ENCODE results near the gene NUP43.
"Not testable (repeated sequence)": the region's sequence is repeated elsewhere in the genome, so short reads cannot be mapped to it uniquely, and the experiment has no call there.

Gene NUP43

DNA sequence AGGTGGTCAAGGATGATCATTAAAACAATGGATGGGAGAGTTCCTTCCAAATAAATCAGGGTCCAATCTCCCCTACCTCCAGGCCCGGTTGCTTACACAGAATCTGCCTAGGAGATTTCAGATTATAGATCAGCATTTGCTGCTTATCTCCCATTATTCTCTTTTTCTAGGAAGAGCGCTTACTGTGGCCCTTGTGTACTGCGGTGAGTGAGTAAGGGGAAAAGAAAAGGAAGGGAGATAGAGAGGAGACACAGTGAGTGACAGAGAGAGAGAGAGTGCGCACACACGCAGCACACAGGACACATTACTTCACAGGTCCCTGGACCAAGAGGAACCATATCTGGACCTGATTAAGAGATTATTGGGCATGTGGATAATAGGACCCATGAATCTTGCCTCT lies 34.6 kb downstream of the NUP43 start:
- Histone ChIP-seq H4K20me1 (peaks cover 100% of the 10 kb centered on the region), H3K27me3 (no peaks in the 10 kb centered on the region), H3K4me1 (peaks cover 46% of the 10 kb centered on the region), H3K9ac (no peak overlapping the region), H3K4me3 (no peak overlapping the region), H3K27ac (no peak overlapping the region), H3K36me3 (peaks cover 30% of the 10 kb centered on the region), H3K9me3 (no peaks in the 10 kb centered on the region), H3K4me2 (no peak overlapping the region)
- TF ChIP-seq Cebpa-rat (IDR thresholded peaks at IDR 0.05) = no peak

DNA sequence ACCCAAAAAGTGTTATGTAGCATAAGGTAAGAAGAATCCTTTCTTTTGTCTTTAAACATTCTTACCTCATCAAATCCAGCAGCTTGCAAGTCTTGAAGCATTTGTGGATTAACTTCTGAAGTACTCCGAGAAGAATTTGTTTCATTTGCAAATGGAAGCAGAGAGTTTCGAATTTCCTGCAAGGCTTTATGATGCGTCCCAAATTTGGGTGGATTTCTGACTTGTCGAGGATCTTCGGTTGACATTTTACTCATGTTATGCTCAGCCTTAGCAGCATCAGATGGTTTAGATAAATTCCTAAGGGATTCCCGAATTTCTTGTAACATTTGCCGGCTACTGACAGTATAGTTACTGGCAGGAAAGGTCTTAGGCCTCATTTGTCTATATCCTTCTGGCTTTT lies 44.6 kb downstream of the NUP43 start:
- Histone ChIP-seq H3K4me1 (no peaks in the 10 kb centered on the region), H3K27ac (no peak overlapping the region), H4K20me1 (peaks cover 97% of the 10 kb centered on the region), H3K9ac (no peak overlapping the region), H3K4me3 (no peak overlapping the region), H3K9me3 (no peaks in the 10 kb centered on the region), H3K4me2 (no peak overlapping the region), H3K36me3 (peaks cover 63% of the 10 kb centered on the region), H3K27me3 (no peaks in the 10 kb centered on the region)
- TF ChIP-seq Cebpa-rat (IDR thresholded peaks at IDR 0.05) = no peak

DNA sequence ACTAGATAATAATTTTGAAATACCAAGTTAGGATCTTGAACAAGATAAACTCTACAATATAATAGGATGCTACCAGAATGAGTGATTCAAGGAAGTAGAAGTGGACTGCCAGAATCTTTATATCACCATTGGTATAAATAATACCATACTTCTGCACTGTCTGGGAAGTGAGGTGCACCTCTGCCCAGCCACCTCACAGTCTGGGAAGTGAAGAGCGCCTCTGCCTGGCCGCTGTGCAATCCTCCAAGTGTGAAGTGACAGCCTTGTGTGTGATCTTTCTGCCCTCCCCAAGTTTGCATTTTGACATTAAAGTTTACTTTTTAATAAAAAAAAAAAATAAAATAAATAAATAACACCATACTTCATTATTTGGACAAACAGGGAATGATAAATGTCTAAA lies 47.2 kb downstream of the NUP43 start:
- Histone ChIP-seq H3K9ac (no peak overlapping the region), H4K20me1 (peaks cover 97% of the 10 kb centered on the region), H3K36me3 (peaks cover 80% of the 10 kb centered on the region), H3K9me3 (no peaks in the 10 kb centered on the region), H3K27me3 (no peaks in the 10 kb centered on the region), H3K4me1 (no peaks in the 10 kb centered on the region), H3K27ac (no peak overlapping the region), H3K4me2 (no peak overlapping the region), H3K4me3 (no peak overlapping the region)
- no peak for TF ChIP-seq Cebpa-rat (IDR thresholded peaks at IDR 0.05)

DNA sequence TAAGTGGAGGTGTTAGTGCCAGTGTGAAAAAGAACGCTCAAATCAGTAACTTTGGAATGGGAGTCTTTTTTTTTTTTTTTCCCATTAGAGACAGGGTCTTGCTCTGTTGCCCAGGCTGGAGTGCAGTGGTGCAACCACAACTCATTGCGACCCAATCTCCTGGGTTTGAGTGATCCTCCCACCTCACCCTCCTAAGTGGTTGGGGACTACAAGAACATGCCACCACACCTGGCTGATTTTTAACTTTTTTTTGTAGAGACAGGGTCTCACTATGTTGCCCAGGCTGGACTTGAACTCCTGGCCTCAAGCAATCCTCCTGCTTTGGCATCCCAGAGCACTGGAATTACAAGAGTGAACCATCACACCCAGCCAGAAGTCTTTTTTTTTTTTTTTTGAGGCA lies 48.2 kb downstream of the NUP43 start:
- Histone ChIP-seq H3K9me3 (no peaks in the 10 kb centered on the region), H3K4me1 (no peaks in the 10 kb centered on the region), H3K9ac (no peak overlapping the region), H3K4me3 (no peak overlapping the region), H4K20me1 (peaks cover 97% of the 10 kb centered on the region), H3K4me2 (no peak overlapping the region), H3K27ac (no peak overlapping the region), H3K36me3 (peaks cover 81% of the 10 kb centered on the region), H3K27me3 (no peaks in the 10 kb centered on the region)
- no peak for TF ChIP-seq Cebpa-rat (IDR thresholded peaks at IDR 0.05)

DNA sequence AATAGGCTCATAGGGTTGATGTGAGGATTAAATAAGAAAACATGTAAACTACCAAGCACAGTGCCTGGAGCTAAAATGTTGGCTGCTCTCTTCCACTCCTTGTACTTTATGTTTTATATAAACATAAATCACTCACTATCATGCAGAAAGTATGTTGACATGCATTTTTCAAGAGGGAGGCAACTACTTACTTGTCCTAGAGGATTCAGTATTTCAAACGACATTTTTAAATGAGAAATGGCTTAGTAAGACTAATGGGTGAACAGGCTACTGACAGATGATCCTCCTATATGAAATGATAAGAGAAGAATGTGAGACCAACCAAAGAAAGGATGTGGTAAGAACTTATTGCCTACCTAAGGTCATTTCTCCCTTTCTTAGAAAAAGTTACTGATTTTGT lies 49.4 kb downstream of the NUP43 start:
- no peaks in the 10 kb centered on the region for H3K4me1 ChIP-seq
- peaks cover 97% of the 10 kb centered on the region for H4K20me1 ChIP-seq
- TF ChIP-seq Cebpa-rat (IDR thresholded peaks at IDR 0.05) = no peak
- H3K9me3 ChIP-seq = no peaks in the 10 kb centered on the region
- no peak overlapping the region for H3K4me3 ChIP-seq
- no peak overlapping the region for H3K27ac ChIP-seq
- H3K9ac ChIP-seq = no peak overlapping the region
- H3K4me2 ChIP-seq = no peak overlapping the region
- peaks cover 83% of the 10 kb centered on the region for H3K36me3 ChIP-seq
- H3K27me3 ChIP-seq = no peaks in the 10 kb centered on the region

DNA sequence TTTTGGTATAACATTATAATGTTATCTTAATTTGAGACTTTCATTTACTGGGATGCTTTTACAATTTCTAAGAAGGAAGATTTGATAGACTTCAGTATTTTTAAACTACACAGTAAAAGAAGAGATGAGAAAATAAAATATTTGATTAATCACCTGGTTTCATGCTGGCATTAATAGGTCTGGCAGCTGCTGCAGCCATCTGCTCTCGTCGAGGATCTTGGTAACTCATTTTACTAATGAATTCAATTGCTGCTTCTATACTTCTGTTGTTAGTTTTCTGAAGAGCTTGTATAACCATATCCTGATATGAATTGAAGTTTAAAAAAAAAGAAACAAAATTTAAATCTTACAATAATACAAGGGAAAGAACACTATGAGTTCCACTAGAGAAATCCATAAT lies 51.4 kb downstream of the NUP43 start:
- Histone ChIP-seq H3K4me2 (no peak overlapping the region), H3K9me3 (no peaks in the 10 kb centered on the region), H4K20me1 (peaks cover 99% of the 10 kb centered on the region), H3K27me3 (no peaks in the 10 kb centered on the region), H3K4me3 (no peak overlapping the region), H3K27ac (no peak overlapping the region), H3K9ac (no peak overlapping the region), H3K4me1 (no peaks in the 10 kb centered on the region), H3K36me3 (peaks cover 85% of the 10 kb centered on the region)
- TF ChIP-seq Cebpa-rat (IDR thresholded peaks at IDR 0.05) = no peak

DNA sequence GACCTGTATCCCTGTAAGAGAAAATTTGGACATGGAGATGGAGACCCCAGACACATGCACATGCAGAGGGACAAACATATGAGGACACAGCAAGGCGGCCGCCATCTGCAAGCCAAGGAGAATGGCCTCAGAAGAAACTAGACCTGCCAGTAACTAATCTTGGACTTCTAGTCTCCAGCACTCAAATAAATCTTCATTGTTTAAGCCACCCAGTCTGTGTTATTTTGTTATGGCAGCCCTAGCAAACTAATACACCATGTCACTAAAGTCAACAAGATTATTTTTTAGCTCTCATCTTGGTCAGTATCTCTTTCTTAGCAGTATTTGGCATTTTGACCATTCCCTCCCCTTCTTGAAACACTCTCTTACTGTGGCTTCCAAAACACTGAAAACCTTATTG lies 55.1 kb downstream of the NUP43 start:
- Histone ChIP-seq H3K4me3 (no peak overlapping the region), H3K27me3 (no peaks in the 10 kb centered on the region), H3K9ac (no peak overlapping the region), H4K20me1 (peaks cover 97% of the 10 kb centered on the region), H3K36me3 (peaks cover 97% of the 10 kb centered on the region), H3K9me3 (no peaks in the 10 kb centered on the region), H3K4me2 (no peak overlapping the region), H3K27ac (no peak overlapping the region), H3K4me1 (no peaks in the 10 kb centered on the region)
- TF ChIP-seq Cebpa-rat (IDR thresholded peaks at IDR 0.05) = no peak

DNA sequence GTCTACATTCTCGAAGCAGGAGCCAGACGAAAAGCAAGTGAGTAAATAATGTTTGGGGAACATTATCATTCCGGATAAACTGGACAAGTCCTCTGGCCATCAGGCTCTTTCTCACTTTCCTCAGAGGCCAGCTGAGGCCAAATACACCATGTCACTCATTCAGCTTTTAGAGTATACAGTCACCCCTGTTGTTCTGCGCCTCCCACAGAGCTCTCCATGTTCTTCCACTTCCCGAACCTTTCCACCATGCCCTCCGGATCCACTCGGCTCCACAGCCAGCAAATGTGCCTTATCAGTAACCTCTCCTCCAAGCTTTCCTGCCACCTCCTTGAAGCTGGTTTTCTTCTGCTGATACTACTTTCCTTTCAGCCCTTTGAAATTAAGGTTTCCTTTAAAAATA lies 60.1 kb downstream of the NUP43 start:
- Histone ChIP-seq H3K27ac (no peak overlapping the region), H3K4me1 (no peaks in the 10 kb centered on the region), H4K20me1 (peaks cover 92% of the 10 kb centered on the region), H3K4me3 (no peak overlapping the region), H3K9me3 (no peaks in the 10 kb centered on the region), H3K4me2 (no peak overlapping the region), H3K36me3 (peaks cover 88% of the 10 kb centered on the region), H3K27me3 (no peaks in the 10 kb centered on the region), H3K9ac (no peak overlapping the region)
- no peak for TF ChIP-seq Cebpa-rat (IDR thresholded peaks at IDR 0.05)

DNA sequence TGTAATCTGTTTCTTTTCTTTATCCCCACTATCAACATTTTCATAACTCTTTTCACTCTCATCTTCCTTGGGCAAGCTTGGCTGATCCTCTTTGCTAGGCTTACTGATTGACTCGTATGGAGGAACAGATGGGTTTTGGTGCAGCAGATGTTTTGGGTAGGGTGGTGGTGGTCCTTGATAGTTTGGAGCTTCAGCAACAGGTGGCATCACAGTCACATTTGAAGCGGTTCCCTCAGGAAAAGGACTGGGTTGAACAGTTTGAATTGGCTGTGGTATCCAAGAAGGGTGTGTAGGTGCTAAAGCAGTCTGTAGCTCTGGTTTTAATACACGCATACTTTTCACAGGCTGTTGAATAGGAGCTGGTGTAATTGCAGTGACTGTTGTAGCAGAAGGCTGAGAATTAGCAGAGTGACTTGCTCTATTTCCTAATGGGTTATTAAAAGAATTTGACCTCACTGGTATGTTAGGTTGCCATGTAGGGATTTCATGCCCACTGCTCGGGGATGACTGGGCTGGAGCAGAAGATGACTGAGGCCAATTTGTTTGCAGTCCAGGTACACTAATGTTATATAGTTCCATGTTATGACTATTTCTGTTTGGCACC lies 63.0 kb downstream of the NUP43 start:
- Histone ChIP-seq H4K20me1 (peaks cover 76% of the 10 kb centered on the region), H3K4me2 (no peak overlapping the region)

DNA sequence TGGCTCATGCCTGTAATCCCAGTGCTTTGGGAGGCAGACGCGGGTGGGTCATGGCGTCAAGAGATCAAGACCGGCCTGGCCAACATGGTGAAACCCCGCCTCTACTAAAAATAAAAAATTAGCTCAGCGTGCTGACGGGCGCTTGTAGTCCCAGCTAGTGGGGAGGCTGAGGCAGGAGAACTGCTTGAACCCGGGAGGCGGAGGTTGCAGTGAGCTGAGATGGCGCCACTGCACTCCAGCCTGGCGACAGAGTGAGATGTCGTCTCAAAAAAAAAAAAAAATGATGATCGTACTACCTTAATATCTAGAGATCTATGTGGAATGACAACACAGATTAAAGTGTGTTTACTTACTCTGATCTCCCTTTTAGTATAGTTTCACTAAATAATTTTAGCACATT lies 64.5 kb downstream of the NUP43 start:
- not testable (repeated sequence) for H3K4me3 ChIP-seq, H3K27ac ChIP-seq, H3K4me1 ChIP-seq, H3K9me3 ChIP-seq, H3K4me2 ChIP-seq, H3K9ac ChIP-seq, H3K27me3 ChIP-seq
- H3K36me3 ChIP-seq = peaks cover 87% of the 10 kb centered on the region
- peaks cover 63% of the 10 kb centered on the region for H4K20me1 ChIP-seq

More for the DNA sequence above, 63.0 kb downstream of the NUP43 start:
- Histone ChIP-seq H3K27me3 (no peaks in the 10 kb centered on the region), H3K27ac (no peak overlapping the region), H3K9ac (no peak overlapping the region), H3K4me3 (no peak overlapping the region), H3K9me3 (no peaks in the 10 kb centered on the region), H3K36me3 (peaks cover 86% of the 10 kb centered on the region), H3K4me1 (no peaks in the 10 kb centered on the region)
- TF ChIP-seq Cebpa-rat (IDR thresholded peaks at IDR 0.05) = no peak

DNA sequence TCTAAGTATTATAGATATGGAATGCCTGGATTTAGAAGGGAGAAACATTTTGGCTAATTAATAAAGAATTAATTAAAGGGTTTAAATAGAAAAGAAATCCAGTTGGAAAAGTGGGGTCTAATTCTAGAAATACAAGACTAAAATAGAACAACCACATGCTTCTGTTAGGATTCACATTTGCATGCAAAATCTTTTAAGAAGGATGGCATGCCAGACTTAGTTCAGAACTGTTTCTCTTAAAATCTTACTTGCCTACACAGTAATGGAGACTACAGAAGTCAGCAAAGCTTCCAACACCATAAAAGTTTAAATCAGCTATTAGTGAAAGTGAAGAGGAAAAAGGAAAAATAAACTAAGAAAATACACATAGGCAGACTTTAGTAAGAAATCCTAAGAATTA lies 65.1 kb downstream of the NUP43 start:
- no peaks in the 10 kb centered on the region for H3K4me1 ChIP-seq
- no peak overlapping the region for H3K9ac ChIP-seq
- no peak overlapping the region for H3K4me2 ChIP-seq
- no peaks in the 10 kb centered on the region for H3K9me3 ChIP-seq
- H4K20me1 ChIP-seq = peaks cover 57% of the 10 kb centered on the region
- TF ChIP-seq Cebpa-rat (IDR thresholded peaks at IDR 0.05) = no peak
- H3K27ac ChIP-seq = no peak overlapping the region
- H3K27me3 ChIP-seq = no peaks in the 10 kb centered on the region
- peaks cover 87% of the 10 kb centered on the region for H3K36me3 ChIP-seq
- no peak overlapping the region for H3K4me3 ChIP-seq

Measured in BLaER1 (cell line).